Measurements from ENCODE around the gene P2RX2. TPM values are rescaled to one million over a fixed set of nuclear protein-coding genes. Genes with fewer than 3 reads are reported as not detected.

P2RX2 gene
- polyA plus RNA-seq (2013, experiment 1 of 2; ENCODE audit: insufficient read length) = not detected
- not detected for polyA plus RNA-seq (2013, experiment 2 of 2; ENCODE audit: insufficient read length)

GRCh38 chr12:132618683-132619043, at the start of gene P2RX2:
Gene P2RX2, plus strand, starts transcription at chr12:132618776. Its CDS starts 41 bp downstream, at chr12:132618817.
- DNase-seq = no peak

GRCh38 chr12:132568826-132569480, 49.6 kb upstream of the P2RX2 start:
- DNase-seq = no peak

- no peak for DNase-seq
Observed at GRCh38 chr12:132569856-132570480, 48.6 kb upstream of the P2RX2 start.

GRCh38 chr12:132570635-132571034, 47.9 kb upstream of the P2RX2 start:
- DNase-seq = no peak

- no peak for DNase-seq
Observed at GRCh38 chr12:132571051-132571450, 47.5 kb upstream of the P2RX2 start.

GRCh38 chr12:132571598-132571997, 47.0 kb upstream of the P2RX2 start:
- no peak for DNase-seq

- DNase-seq = no peak
Observed at GRCh38 chr12:132572106-132572505, 46.5 kb upstream of the P2RX2 start.

- DNase-seq = no peak
Observed at GRCh38 chr12:132572801-132573760, 45.5 kb upstream of the P2RX2 start.

- DNase-seq = no peak
Observed at GRCh38 chr12:132574271-132574996, 44.1 kb upstream of the P2RX2 start.

GRCh38 chr12:132575661-132576060, 42.9 kb upstream of the P2RX2 start:
- DNase-seq = no peak

- no peak for DNase-seq
Observed at GRCh38 chr12:132576701-132577100, 41.9 kb upstream of the P2RX2 start.

GRCh38 chr12:132577191-132577920, 41.2 kb upstream of the P2RX2 start:
- no peak for DNase-seq

GRCh38 chr12:132578118-132578517, 40.5 kb upstream of the P2RX2 start:
- no peak for DNase-seq

- DNase-seq = no peak
Observed at GRCh38 chr12:132578826-132579225, 39.8 kb upstream of the P2RX2 start.

GRCh38 chr12:132579744-132580143, 38.8 kb upstream of the P2RX2 start:
- DNase-seq = no peak

GRCh38 chr12:132580701-132581292, 37.8 kb upstream of the P2RX2 start:
- no peak for DNase-seq

GRCh38 chr12:132581348-132582057, 37.1 kb upstream of the P2RX2 start:
- DNase-seq = no peak

GRCh38 chr12:132582058-132582420, 36.5 kb upstream of the P2RX2 start:
- DNase-seq = no peak

- no peak for DNase-seq
Observed at GRCh38 chr12:132582582-132583410, 35.8 kb upstream of the P2RX2 start.

GRCh38 chr12:132583411-132583710, 35.2 kb upstream of the P2RX2 start:
- DNase-seq = no peak

Data from fibroblast of skin of back (primary cell).